DND-41 (cell line): ENCODE measurements around the gene STAMBP.

Source experiments
- ATAC-seq: fragments of 200-7000 bp; cut with Tn5 transposase; 3 replicates; pipeline ENCODE4 v1.9.1; 2021; ENCODE audit warnings: low read depth; ENCODE audit not compliant: insufficient read depth
- DNase-seq: peaks from one replicate; pipeline ENCODE4 v3.0.0-alpha.2; 2020
- H2AFZ ChIP-seq: 2 replicates; pipeline ENCODE4 v1.6.0; 2012; ENCODE audit warnings: low read depth, low read length
- H3K27ac ChIP-seq: 2 replicates; pipeline ENCODE4 v1.5.1; 2012; ENCODE audit warnings: low read length, inconsistent platforms
- H3K27me3 ChIP-seq: fragments of 200-600 bp; sonication (generic); 2 replicates; pipeline ENCODE4 v1.6.0; 2012; ENCODE audit warnings: low read length, mild to moderate bottlenecking, inconsistent platforms; ENCODE audit not compliant: insufficient read depth, poor library complexity
- H3K36me3 ChIP-seq: 2 replicates; pipeline ENCODE4 v1.5.1; 2012; ENCODE audit warnings: low read length, inconsistent platforms; ENCODE audit not compliant: insufficient read depth
- H3K4me1 ChIP-seq: 2 replicates; pipeline ENCODE4 v1.5.1; 2012; ENCODE audit warnings: mild to moderate bottlenecking, low read length; ENCODE audit not compliant: insufficient read depth
- H3K4me2 ChIP-seq: 2 replicates; pipeline ENCODE4 v1.6.0; 2012; ENCODE audit warnings: mild to moderate bottlenecking, moderate library complexity, low read length, inconsistent platforms; ENCODE audit not compliant: insufficient read depth
- H3K4me3 ChIP-seq, 2 experiments: fragments of 200-600 bp in 1 of 2; shearing (Covaris generic) in 1 of 2; 2 replicates each; pipeline ENCODE4 v1.5.1; 2012 to 2016; ENCODE audit warnings: inconsistent platforms in 2 of 2, low read length in 2 of 2, mild to moderate bottlenecking in 2 of 2, low read depth in 1 of 2, moderate library complexity in 1 of 2
- H3K79me2 ChIP-seq: 2 replicates; pipeline ENCODE4 v1.6.0; 2012; ENCODE audit warnings: low read length, inconsistent platforms; ENCODE audit not compliant: insufficient read depth
- H3K9ac ChIP-seq: 2 replicates; pipeline ENCODE4 v1.6.0; 2012; ENCODE audit warnings: low read depth, mild to moderate bottlenecking, inconsistent platforms, low read length, moderate library complexity
- H3K9me3 ChIP-seq: 2 replicates; pipeline ENCODE4 v1.5.1; 2012; ENCODE audit warnings: low read length, moderate library complexity, mild to moderate bottlenecking, inconsistent platforms; ENCODE audit not compliant: insufficient read depth, severe bottlenecking
- H4K20me1 ChIP-seq: 2 replicates; pipeline ENCODE4 v1.6.0; 2012; ENCODE audit warnings: low read length; ENCODE audit not compliant: insufficient read depth
- CTCF ChIP-seq: IDR thresholded peaks from 2 replicates; pipeline ENCODE4 v1.5.1; 2012; ENCODE audit warnings: borderline replicate concordance, low read length, moderate library complexity, mild to moderate bottlenecking; ENCODE audit not compliant: poor library complexity, severe bottlenecking; ENCODE audit errors: extremely low read depth
- EZH2 ChIP-seq: IDR thresholded peaks from 3 replicates; pipeline ENCODE4 v1.6.1; 2012; ENCODE audit warnings: borderline replicate concordance, low read depth, mild to moderate bottlenecking, moderate library complexity, low read length, inconsistent platforms; ENCODE audit not compliant: severe bottlenecking

The STAMBP gene

GRCh38 chr2:73852020-73852419 is 23.3 kb downstream of the STAMBP start:
- H3K27ac ChIP-seq: no peak overlapping the region
- no peak overlapping the region for H3K9ac ChIP-seq
- DNase-seq: no peak
- H4K20me1 ChIP-seq: 0 out of 2 replicates have a peak, but pooled peaks cover 3% of the 10 kb centered on the region
- no peak for ATAC-seq
- peaks cover 95% of the 10 kb centered on the region for H3K36me3 ChIP-seq
- no peaks in the 10 kb centered on the region for H3K27me3 ChIP-seq
- no peak overlapping the region for H2AFZ ChIP-seq
- TF ChIP-seq CTCF (no peak), EZH2 (no peak)
- H3K4me3 ChIP-seq: no peak overlapping the region
- H3K4me2 ChIP-seq: no peak overlapping the region
- no peaks in the 10 kb centered on the region for H3K4me1 ChIP-seq
- no peaks in the 10 kb centered on the region for H3K79me2 ChIP-seq
- H3K9me3 ChIP-seq: no peaks in the 10 kb centered on the region

GRCh38 chr2:73855526-73855925 is 26.8 kb downstream of the STAMBP start:
- Histone ChIP-seq H3K9me3 (no peaks in the 10 kb centered on the region), H3K79me2 (no peaks in the 10 kb centered on the region), H3K4me1 (no peaks in the 10 kb centered on the region), H3K27me3 (no peaks in the 10 kb centered on the region), H3K27ac (no peak overlapping the region), H3K4me2 (no peak overlapping the region), H2AFZ (no peak overlapping the region), H4K20me1 (no peaks in the 10 kb centered on the region), H3K9ac (no peak overlapping the region), H3K4me3 (no peak overlapping the region), H3K36me3 (peaks cover 89% of the 10 kb centered on the region)
- DNase-seq: no peak
- TF ChIP-seq CTCF: no peak
- no peak for TF ChIP-seq EZH2
- ATAC-seq: no peak

- H3K27ac ChIP-seq: no peak overlapping the region
- H3K4me1 ChIP-seq: no peaks in the 10 kb centered on the region
- no peak for ATAC-seq
- no peaks in the 10 kb centered on the region for H3K79me2 ChIP-seq
- no peak for TF ChIP-seq EZH2
- no peak for DNase-seq
- no peak overlapping the region for H3K4me3 ChIP-seq
- no peaks in the 10 kb centered on the region for H3K9me3 ChIP-seq
- no peaks in the 10 kb centered on the region for H3K27me3 ChIP-seq
- H3K4me2 ChIP-seq: no peak overlapping the region
- H4K20me1 ChIP-seq: no peaks in the 10 kb centered on the region
- H3K36me3 ChIP-seq: peaks cover 89% of the 10 kb centered on the region
- no peak overlapping the region for H3K9ac ChIP-seq
- no peak overlapping the region for H2AFZ ChIP-seq
These were observed 27.5 kb downstream of the STAMBP start for GRCh38 chr2:73856214-73856613.

- Histone ChIP-seq H3K9ac (no peak overlapping the region), H3K4me1 (no peaks in the 10 kb centered on the region), H3K4me3 (no peak overlapping the region), H3K9me3 (no peaks in the 10 kb centered on the region), H3K36me3 (peaks cover 86% of the 10 kb centered on the region), H2AFZ (no peak overlapping the region), H3K4me2 (no peak overlapping the region), H3K79me2 (no peaks in the 10 kb centered on the region), H4K20me1 (no peaks in the 10 kb centered on the region), H3K27me3 (no peaks in the 10 kb centered on the region), H3K27ac (no peak overlapping the region)
- TF ChIP-seq CTCF (no peak), EZH2 (no peak)
- no peak for DNase-seq
- ATAC-seq: no peak
These were observed 31.2 kb downstream of the STAMBP start for GRCh38 chr2:73859721-73860586.
